K562 (cell line): ENCODE results near the gene NPY5R. TPM values are rescaled to one million over a fixed set of nuclear protein-coding genes. Genes with fewer than 3 reads are reported as not detected.

Source experiments
- ATAC-seq: fragments of 200-7000 bp; cut with Tn5 transposase; 3 replicates; pipeline ENCODE4 v1.9.1; 2020; ENCODE audit warnings: moderate library complexity
- BruUV-seq: library from RNA; stranded (reverse); fragments of 400-500 nt; replicated peaks from 2 replicates; lab custom pipeline; 2021; lab: Mats Ljungman, UMichigan
- CTCF ChIA-PET: fragments of 300-600 bp; formaldehyde crosslinking; extraction: SDS; loops from one replicate; lab custom pipeline; 2021; ENCODE audit warnings: low intra/inter-chr PET ratio; lab: Yijun Ruan, JAX
- POLR2A ChIA-PET: fragments of 300-600, 350-650 bp; sonication (Branson Sonifier 250); formaldehyde crosslinking; extraction: SDS; loops from one replicate; lab custom pipeline; 2021; ENCODE audit warnings: antibody characterized with exemption, inconsistent platforms; lab: Yijun Ruan, JAX
- DNase-seq, 4 experiments: peaks; one replicate each; pipeline versions ENCODE4 v3.0.0 to v3.0.0-alpha.2; 2011 to 2018; ENCODE audit warnings: low spot score in 3 of 4, mixed read lengths in 3 of 4; ENCODE audit errors: extremely low read depth in 1 of 4
- FAIRE-seq: peaks from 2 replicates; lab custom pipeline; 2011; peaks lifted over from hg19 to GRCh38; lab: Jason Lieb, UNC
- H2AFZ ChIP-seq: 2 replicates; pipeline ENCODE4 v1.6.0; 2011; ENCODE audit warnings: low read depth, low read length, control low read depth, inconsistent platforms
- H3K27ac ChIP-seq: fragments of 200-600 bp; 3 replicates; pipeline ENCODE4 v1.8.0; 2011; ENCODE audit warnings: low read depth, mild to moderate bottlenecking, control low read depth, inconsistent platforms, low read length, moderate library complexity, mixed read lengths; ENCODE audit errors: extremely low read depth
- H3K27me3 ChIP-seq, 2 experiments: fragments of 300-600 bp in 1 of 2; 2 replicates in 1 of 2; 3 replicates in 1 of 2; pipeline versions ENCODE4 v1.6.0 to v1.8.0; 2011; ENCODE audit warnings: inconsistent platforms in 2 of 2, low read length in 2 of 2, mild to moderate bottlenecking in 1 of 2, mixed read lengths in 1 of 2, moderate library complexity in 1 of 2; ENCODE audit not compliant: control insufficient read depth in 2 of 2, insufficient read depth in 2 of 2
- H3K36me3 ChIP-seq: fragments of 300-600 bp; 3 replicates; pipeline ENCODE4 v1.8.0; 2011; ENCODE audit warnings: mild to moderate bottlenecking, low read length, inconsistent platforms; ENCODE audit not compliant: control insufficient read depth, insufficient read depth
- H3K4me1 ChIP-seq, 2 experiments: fragments of 200-600 bp in 1 of 2; replicated peaks in 1 of 2; 2 replicates in 1 of 2; 3 replicates in 1 of 2; pipeline versions ENCODE4 v1.5.1 to v1.8.0; 2011; ENCODE audit warnings: inconsistent platforms in 2 of 2, low read length in 2 of 2, mild to moderate bottlenecking in 1 of 2, mixed read lengths in 1 of 2, moderate library complexity in 1 of 2; ENCODE audit not compliant: control insufficient read depth in 2 of 2, insufficient read depth in 2 of 2
- H3K4me2 ChIP-seq: 2 replicates; pipeline ENCODE4 v1.6.1; 2011; ENCODE audit warnings: low read length, control low read depth, inconsistent platforms, mixed read lengths; ENCODE audit not compliant: insufficient read depth
- H3K4me3 ChIP-seq: fragments of 200-600 bp; sonication (generic), shearing (Covaris generic); 2 replicates; pipeline ENCODE4 v1.5.1; 2016; ENCODE audit warnings: control low read depth, inconsistent platforms
- H3K79me2 ChIP-seq: fragments of 200-600 bp; 3 replicates; pipeline ENCODE4 v1.8.0; 2011; ENCODE audit warnings: low read length, inconsistent platforms; ENCODE audit not compliant: control insufficient read depth, insufficient read depth
- H3K9ac ChIP-seq, 2 experiments: 2 replicates each; pipeline versions ENCODE4 v1.6.0 to v1.6.1; 2011; ENCODE audit warnings: low read depth in 2 of 2, low read length in 2 of 2, control low read depth in 1 of 2, inconsistent platforms in 1 of 2, mild to moderate bottlenecking in 1 of 2, mixed read lengths in 1 of 2; ENCODE audit not compliant: insufficient read depth in 1 of 2
- H3K9me1 ChIP-seq: one replicate; pipeline ENCODE4 v1.6.0; 2011; ENCODE audit warnings: inconsistent platforms, mild to moderate bottlenecking, low read length, moderate library complexity; ENCODE audit not compliant: control insufficient read depth, insufficient read depth
- H3K9me3 ChIP-seq: replicated peaks from 2 replicates; pipeline ENCODE4 v1.5.1; 2011; ENCODE audit warnings: low read depth, low read length, inconsistent platforms; ENCODE audit not compliant: control insufficient read depth, insufficient read depth
- H4K20me1 ChIP-seq: replicated peaks from 2 replicates; pipeline ENCODE4 v1.6.1; 2011; ENCODE audit warnings: low read length, inconsistent platforms, mixed read lengths; ENCODE audit not compliant: control insufficient read depth, insufficient read depth
- NR4A1 ChIP-seq, 2 experiments: fragments of 250-450 bp in 1 of 2; fragments of 450-650 bp in 1 of 2; sonication (Bioruptor Pico) in 1 of 2; IDR thresholded peaks; 2 replicates each; pipeline versions ENCODE4 v1.4.0 to v1.6.1; 2016 to 2020; ENCODE audit warnings: mild to moderate bottlenecking in 2 of 2, missing compliant biosample characterization in 1 of 2, missing genetic modification characterization in 1 of 2, moderate library complexity in 1 of 2
- RB1 ChIP-seq: fragments of 450-650 bp; IDR thresholded peaks from 2 replicates; pipeline ENCODE4 v1.6.1; 2017; ENCODE audit warnings: low read depth, mild to moderate bottlenecking
- SMAD4 ChIP-seq: fragments of 250-450 bp; sonication (Bioruptor Pico); conservative IDR thresholded peaks from 2 replicates; pipeline ENCODE4 v1.8.0; 2021; ENCODE audit warnings: inconsistent platforms, mild to moderate bottlenecking, moderate library complexity
- XRCC4 ChIP-seq: IDR thresholded peaks from one replicate; pipeline ENCODE4 v1.6.1; 2011; ENCODE audit not compliant: insufficient read depth, insufficient read length; ENCODE audit errors: extremely low read depth
- ZBTB17 ChIP-seq: fragments of 450-650 bp; formaldehyde crosslinking; IDR thresholded peaks from 2 replicates; pipeline ENCODE4 v1.4.0; 2020; ENCODE audit warnings: mild to moderate bottlenecking
- ZNF133 ChIP-seq: fragments of 250-450 bp; sonication (Bioruptor Pico); IDR thresholded peaks from 2 replicates; pipeline ENCODE4 v1.4.0; 2020; ENCODE audit warnings: mild to moderate bottlenecking
- ZNF277 ChIP-seq: fragments of 250-450 bp; sonication (Bioruptor Pico); IDR thresholded peaks from 2 replicates; pipeline ENCODE4 v1.8.0; 2022; ENCODE audit warnings: inconsistent platforms, mild to moderate bottlenecking, moderate library complexity, borderline replicate concordance
- ZNF280A ChIP-seq: fragments of 450-650 bp; IDR thresholded peaks from 2 replicates; pipeline ENCODE4 v1.6.1; 2018; ENCODE audit warnings: mild to moderate bottlenecking, low read depth; ENCODE audit not compliant: partially characterized antibody
- ZNF280B ChIP-seq: fragments of 250-450 bp; sonication (Bioruptor Pico); IDR thresholded peaks from 2 replicates; pipeline ENCODE4 v1.5.1; 2021; ENCODE audit warnings: mild to moderate bottlenecking
- WGBS: fragments of 100-300 bp; shearing (Covaris generic); methylation state at CpG from one replicate; pipeline ENCODE4 v1.1.6; 2016; ENCODE audit warnings: low coverage, mixed read lengths; ENCODE audit not compliant: insufficient coverage; ENCODE audit errors: missing lambda C conversion rate; 5-methylcytosine and 5-hydroxymethylcytosine counted together
- in situ Hi-C: fragments of 300-500 bp; cut with MboI; formaldehyde crosslinking; loops from 4 replicates; pipeline ENCODE4 v1.15.0; 2018; ENCODE audit warnings: inconsistent platforms, mixed read lengths
- intact Hi-C: fragments of 100-400 bp; cut with micrococcal nuclease; formaldehyde crosslinking; loops from 2 replicates; pipeline ENCODE4 v1.14.2; 2022
- polyA plus RNA-seq, 8 experiments: library from polyadenylated mRNA; depleted of rRNA in 4 of 8; stranded (reverse) in 5 of 8; unstranded in 3 of 8; fragments of >200 nt; fragmentation: Nextera tagmentation in 2 of 8; fragmentation: Illumina TruSeq in 1 of 8; extraction: Ambion mirVana in 2 of 8; extraction: Trizol in 1 of 8; gene quantifications; 2 replicates each; pipeline versions ENCODE4 v1.2.1 to v1.2.3, GENCODE V29; 2011 to 2014; ENCODE audit warnings: inconsistent platforms in 1 of 8, missing spikeins in 1 of 8
- total RNA-seq, 7 experiments: library from RNA; depleted of rRNA in 6 of 7; stranded (reverse); fragments of >200 nt in 6 of 7; fragmentation: Illumina TruSeq in 2 of 7; extraction: Trizol in 2 of 7; gene quantifications; 2 replicates each; pipeline versions ENCODE4 v1.2.1 to v1.2.3, GENCODE V29; 2011 to 2021; ENCODE audit warnings: low replicate concordance in 1 of 7

NPY5R gene
- total and polyA plus RNA-seq, 9 of the 15 experiments (the other 6 are each of a cell fraction or from before 2014, with no cell fraction given) = not detected

- H3K9me1 ChIP-seq = no peaks in the 10 kb centered on the region
- no peak overlapping the region for H3K27ac ChIP-seq
- H3K27me3 ChIP-seq = no peaks in the 10 kb centered on the region; a peak in 1 of 5 replicates
- H4K20me1 ChIP-seq = no peaks in the 10 kb centered on the region
- H3K4me1 ChIP-seq = no peaks in the 10 kb centered on the region; a peak in 1 of 5 replicates
- no peaks in the 10 kb centered on the region for H3K9me3 ChIP-seq
- in situ Hi-C loops = no loop called here
- 0% methylated on average over 1 of the region's 1 CpG for WGBS
- no peak for FAIRE-seq
- DNase-seq = no peak
- H3K4me3 ChIP-seq = no peak overlapping the region
- POLR2A ChIA-PET = no interaction called here
- CTCF ChIA-PET = no interaction called here
- H3K79me2 ChIP-seq = no peaks in the 10 kb centered on the region
- H3K4me2 ChIP-seq = no peak overlapping the region
- intact Hi-C loops = no loop called here
- H3K36me3 ChIP-seq = no peaks in the 10 kb centered on the region
- H2AFZ ChIP-seq = no peak overlapping the region
- no peak for ATAC-seq
- H3K9ac ChIP-seq = no peak overlapping the region
- BruUV-seq = no TSS peak
- TF ChIP-seq ZNF277 (no peak), NR4A1 (CRISPR knock-in tag; IDR thresholded peaks at IDR 0.05) (no peak), NR4A1 (tag; IDR thresholded peaks at IDR 0.05) (no peak), SMAD4 (CRISPR knock-in tag) (no peak), ZNF280A (no peak), ZBTB17 (CRISPR knock-in tag) (no peak), ZNF133 (CRISPR knock-in tag) (no peak), XRCC4 (no peak), ZNF280B (no peak), RB1 (no peak)
Measured at GRCh38 chr4:163356104-163356503, 12.4 kb downstream of the NPY5R start.
